ENCODE measurements around the gene EGLN1.
A peak's percentile ranks its signal among the peaks of the same experiment; 100 is the strongest.

Gene EGLN1

GRCh38 chr1:231420959-231421545, 1.0 kb downstream of the EGLN1 start:
- peak; percentile 8 for DNase-seq

GRCh38 chr1:231420299-231420958, 1.7 kb downstream of the EGLN1 start:
- no peak for DNase-seq

DNA sequence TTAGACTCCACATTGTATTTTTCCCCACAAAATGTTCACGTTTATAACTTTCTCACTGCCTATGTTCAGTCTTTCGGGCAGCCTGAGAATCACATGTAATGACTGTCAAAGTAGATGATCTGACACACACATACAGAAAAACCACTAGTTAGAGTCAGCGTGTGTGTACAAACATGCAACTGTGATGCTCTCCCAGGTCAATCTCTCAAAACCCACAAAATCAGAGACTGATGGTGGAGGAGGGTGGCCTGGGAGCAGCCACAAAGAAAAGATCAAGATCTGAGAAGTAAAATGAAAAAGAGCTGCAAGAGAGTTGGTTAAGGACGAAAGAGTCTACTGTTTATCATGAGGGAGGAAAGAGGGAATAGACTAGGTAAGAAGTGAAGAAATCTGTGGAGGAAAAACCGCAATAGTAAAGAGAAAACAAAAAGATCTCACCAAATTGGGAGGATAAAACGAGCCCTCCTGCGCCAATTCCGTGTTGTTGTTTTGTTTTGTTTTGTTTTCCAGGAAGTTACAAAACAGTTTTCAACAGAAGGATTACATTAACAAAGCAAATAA, 2.3 kb downstream of the EGLN1 start:
- no peak for DNase-seq

DNA sequence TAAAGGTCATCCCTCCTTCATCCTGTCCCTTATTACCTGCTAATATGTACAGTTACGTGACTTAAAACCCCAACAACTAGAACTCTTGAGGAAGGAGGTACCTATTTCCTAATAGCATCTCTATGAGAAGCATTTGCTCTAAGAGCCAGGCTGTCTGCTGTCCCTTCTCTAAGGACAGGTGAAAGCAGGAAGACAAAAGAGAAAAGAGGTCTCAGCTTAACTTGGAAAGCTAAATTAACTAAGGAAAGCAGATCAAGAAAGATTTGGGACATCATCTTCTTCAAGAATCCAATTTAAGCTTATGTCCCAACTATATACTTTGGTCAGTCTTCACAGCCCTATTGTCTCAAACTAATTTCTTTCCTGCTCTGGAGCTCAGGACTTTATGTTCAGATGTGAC, 2.9 kb downstream of the EGLN1 start:
- DNase-seq: no peak

DNA sequence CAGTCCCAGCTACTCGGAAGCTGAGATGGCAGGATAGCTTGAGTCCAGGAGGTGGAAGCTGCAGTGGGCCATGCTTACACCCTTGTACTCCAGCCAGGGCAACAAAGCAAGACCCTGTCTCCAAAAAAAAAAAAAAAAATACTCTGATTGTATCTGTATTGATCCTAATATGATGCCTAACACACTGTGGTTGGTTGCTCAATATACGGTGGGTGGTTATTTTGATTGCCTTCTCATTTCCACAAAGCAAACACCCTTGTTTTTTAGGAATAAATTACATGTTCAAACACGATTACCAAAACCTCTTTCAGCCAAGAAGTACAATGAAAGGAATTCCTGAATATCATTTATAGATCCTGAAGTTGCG, 3.4 kb downstream of the EGLN1 start:
- DNase-seq: no peak

- DNase-seq: no peak
Observed at GRCh38 chr1:231418101-231418740, 3.9 kb downstream of the EGLN1 start.

- no peak for DNase-seq
Observed at GRCh38 chr1:231417513-231417912, 4.6 kb downstream of the EGLN1 start.

DNA sequence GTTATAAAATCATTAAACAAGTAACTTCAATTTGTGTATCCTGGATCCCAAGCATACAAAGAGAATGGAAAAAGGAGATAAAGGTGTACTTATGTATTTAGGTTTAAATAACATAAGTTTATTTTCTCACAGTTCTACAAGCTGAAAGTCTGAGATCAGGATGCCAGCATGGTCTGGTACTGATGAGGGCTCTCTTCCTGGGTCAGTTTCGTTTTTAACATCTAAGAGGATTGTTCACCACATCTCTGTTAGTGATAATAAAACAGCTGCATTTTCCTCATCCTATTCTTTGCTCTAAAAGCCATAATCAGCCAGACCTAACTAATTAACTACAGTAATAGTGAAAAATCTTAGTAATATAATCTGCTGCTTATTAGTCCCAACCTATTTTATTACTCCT, 5.2 kb downstream of the EGLN1 start:
- no peak for DNase-seq

DNA sequence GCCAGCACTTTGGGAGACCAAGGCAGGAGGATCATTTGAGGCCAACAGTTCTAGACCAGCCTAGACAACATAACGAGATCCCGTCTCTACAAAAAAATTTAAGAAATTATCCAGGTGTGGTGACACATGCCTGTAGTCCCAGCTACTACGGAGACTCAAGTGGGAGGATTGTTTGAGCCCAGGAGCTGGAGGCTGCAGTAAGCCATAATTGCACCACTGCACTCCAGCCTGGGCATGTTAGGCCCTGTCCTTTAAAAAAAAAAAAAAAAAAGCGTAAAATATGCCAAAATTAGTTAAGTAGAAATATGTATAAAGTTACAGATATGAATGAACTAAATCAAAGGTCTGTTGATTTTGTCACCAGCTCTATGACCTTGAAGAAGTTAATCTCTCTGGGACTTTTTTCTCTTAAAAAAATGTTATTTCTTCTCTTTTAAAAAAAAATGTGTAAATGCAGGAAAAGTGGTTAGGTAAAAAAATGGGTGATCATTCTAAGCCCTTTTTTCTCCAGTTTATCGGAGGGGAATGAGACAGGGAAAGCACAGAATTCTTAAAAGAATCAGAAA, 7.0 kb downstream of the EGLN1 start:
- no peak for DNase-seq

DNA sequence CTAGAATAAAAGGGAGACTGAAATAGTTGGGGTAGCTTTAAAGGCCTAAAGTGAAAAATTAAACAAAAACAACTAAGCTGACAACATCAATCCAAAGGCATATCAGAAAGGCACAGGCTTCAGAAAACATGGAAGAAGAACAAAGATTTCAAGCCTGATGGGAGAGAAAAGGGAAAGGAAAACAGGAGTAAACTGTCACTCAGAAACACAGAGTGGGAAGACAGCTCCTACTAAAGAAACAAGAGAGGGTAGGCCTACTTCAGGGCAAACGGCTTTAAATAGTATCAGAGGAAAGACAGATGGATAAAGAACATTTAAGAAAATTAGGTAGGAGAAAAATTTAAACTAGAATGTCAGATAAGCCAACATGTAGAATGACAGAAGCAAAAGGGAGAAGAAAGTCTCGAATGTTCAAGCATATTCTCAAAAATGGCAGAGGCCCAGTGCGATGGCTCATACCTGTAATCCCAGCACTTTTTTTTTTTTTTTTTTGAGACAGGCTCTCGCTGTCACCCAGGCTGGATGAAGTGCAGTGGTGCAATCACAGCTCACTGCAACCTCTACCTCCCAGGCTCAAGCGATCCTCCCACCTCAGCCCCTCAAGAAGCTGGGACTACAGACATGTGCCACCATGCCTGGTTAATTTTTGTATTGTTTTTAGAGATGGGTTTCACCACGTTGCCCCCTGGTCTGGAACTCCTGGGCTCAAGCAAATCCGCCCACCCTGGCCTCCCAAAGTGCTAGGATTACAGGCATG, 7.6 kb downstream of the EGLN1 start:
- no peak for DNase-seq

DNA sequence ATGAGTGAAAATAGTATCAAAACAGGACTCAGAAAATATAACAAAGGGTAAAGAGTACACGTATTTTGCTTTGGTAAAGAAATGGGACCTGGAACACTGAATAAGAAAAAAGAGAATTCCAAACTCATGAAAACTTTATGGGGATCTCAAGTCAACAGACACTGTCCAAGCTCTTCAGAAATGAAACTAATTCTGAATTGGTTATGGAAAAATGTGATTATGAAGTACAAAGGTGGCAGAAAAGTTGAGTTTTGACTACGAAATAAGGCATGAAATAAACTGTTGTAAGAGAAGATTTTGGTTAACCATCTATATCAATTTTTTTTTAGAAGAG, 8.4 kb downstream of the EGLN1 start:
- DNase-seq: no peak

DNA sequence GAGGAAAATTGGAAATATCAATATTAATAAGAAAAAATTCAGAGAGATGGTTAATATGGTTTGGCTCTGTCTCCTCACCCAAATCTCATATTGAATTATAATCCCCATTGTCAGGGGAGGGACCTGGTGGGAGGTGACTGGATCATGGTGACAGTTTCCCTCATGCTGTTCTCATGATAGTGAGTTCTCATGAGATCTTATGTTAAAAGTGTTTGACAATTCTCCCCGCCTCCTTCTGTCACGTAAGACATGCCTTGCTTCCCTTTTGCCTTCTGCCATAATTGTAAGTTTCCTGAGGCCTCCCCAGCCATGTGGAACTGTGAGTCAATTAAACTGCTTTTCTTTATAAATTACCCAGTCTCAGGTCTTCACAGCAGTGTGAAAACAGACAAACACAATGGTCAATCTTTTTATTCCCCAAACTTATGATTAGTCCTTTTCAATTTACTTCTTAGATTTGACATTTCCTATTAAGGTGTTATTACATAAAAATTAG, 11.0 kb downstream of the EGLN1 start:
- no peak for DNase-seq

DNA sequence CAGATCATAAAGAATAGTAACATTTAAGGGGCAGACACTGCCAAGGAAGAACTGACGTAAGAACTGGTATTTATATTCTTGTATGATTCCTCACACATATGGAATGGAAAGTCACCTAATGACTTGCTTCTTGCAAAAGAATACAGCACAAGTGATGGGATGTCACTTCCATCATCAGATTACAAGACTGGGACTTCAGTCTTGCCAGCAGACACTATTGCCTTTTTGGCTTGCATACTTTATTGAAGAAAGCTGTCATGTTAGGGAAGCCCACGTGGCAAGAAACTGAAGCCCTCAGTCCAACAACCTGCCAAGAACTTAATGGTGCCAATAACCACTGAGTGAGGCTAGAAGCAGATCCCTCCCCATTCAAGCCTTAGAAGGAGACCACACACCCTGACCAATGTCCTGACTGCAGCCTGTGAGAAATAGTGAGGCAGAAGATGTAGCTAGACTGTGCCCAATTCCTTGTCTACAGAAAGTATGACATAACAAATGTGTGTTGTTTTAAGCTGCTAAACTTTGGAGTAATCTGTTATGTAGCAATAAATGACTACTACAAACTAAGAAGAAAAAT, 12.0 kb downstream of the EGLN1 start:
- no peak for DNase-seq

- DNase-seq: no peak
Observed at GRCh38 chr1:231408528-231409094, 13.5 kb downstream of the EGLN1 start.

GRCh38 chr1:231407547-231408396, 14.3 kb downstream of the EGLN1 start:
- no peak for DNase-seq

DNA sequence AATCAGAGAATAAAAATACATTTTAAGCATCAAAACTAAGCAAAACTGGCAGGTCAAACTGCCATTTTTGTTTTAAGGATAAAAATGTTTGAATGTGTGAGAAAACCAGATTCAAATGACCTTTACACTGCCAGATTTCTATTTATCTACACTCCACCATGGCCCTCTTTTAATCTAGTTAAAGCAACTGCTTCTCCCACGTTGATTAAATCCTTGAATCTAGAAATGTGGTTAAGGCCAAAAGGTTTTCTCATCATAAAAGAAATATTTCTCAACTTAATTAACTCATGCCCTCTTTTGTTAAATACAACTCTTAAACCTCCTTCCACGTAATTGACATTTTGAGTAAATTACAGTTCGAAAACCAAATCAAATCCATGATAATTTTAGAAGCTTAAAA, 15.0 kb downstream of the EGLN1 start:
- no peak for DNase-seq

- no peak for DNase-seq
Observed at GRCh38 chr1:231404318-231404717, 17.8 kb downstream of the EGLN1 start.

DNA sequence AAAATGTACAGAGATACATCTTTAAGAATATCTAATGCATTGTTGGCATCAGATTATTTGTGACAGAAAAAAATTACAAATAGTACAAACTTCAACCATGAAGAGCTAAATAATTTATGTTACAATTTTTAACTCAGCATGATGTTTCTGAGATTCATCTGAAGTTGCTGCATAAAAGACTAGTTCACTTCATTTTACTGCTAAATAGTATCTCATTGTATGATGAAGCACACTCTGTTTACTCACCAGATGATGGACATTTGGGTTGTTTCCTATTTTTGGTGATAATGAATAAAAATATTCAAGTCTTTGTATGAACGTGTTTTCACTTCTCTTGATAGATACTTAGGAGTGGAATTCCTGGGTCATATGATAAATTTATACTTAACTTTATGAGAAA, 20.6 kb downstream of the EGLN1 start:
- no peak for DNase-seq

DNA sequence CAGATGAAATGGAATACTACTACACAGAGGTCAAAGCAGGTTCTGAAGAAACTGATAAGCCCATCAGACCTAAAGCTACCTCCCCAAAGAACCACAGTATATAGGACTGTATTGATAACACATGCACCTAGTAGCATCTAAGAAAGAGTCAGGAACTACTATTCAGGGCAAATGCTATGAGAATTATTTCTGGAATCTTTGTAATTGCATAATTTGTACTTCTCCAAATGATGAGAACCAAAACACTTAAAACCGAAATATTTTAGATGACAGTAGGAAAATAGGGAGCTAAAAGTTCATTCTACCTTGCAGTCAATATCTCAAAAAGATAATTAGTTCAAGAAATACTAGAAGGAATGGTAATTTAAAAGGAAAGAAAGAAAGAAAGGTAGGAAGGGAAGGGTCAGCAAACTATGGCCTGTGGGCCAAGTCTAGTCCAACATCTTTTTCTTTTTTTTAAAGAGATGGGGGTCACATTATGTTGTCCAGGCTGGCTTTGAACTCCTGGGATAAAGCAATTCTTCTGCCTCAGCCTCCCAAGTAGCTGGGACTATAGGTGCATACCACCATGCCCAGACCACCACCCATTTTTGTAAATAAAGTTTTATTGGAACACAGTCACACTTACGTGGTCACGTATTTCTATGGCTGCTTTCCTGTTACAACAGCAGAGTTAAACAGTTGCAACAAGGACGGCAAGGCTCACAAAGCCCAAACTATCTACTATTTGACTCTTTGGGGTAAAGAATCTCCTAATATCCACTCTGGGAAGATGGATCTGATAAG, 24.0 kb downstream of the EGLN1 start:
- no peak for DNase-seq

DNA sequence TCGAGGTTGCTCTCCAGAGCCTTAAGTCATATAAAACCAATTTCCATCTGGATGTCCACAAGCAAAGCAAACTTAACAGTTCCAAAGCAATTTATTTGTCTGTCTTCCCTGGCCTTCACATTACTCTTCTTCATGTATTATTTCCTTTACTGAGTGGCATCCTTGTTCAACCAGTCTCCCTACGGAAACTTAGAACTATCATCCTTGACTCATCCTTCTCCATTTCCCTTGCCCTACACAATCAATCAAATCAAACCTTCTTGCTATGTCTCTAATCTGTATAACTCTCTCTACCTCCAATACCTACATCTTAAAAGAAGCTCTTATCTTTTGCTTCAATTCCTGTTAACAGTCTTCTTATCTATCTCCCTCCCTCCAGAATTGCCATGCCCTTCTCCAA, 25.4 kb downstream of the EGLN1 start:
- DNase-seq: no peak

DNA sequence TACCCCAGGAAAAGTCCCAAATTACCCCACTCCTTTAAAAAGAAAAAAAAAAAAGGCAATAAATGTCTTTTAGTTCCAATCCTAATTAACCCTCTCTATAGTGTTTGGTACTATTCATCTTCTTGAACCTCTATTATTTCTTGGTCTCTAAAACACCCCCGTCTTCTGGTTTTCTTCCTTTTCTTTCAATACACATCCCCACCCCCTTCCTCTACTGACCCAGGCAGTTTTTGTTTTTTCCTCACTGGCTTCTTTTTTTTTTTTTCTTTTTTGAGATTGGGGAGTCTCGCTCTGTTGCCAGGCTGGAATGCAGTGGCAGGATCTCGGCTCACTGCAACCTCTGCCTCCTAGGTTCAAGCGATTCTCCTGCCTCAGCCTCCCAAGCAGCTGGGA, 26.1 kb downstream of the EGLN1 start:
- no peak for DNase-seq

Data from activated T-cell treated with anti-CD3 and anti-CD28 coated beads for 4 hours (primary cell).